ENCODE measurements around the gene TRAF1.

- TF ChIP-seq CTCF (IDR thresholded peaks at IDR 0.05; ENCODE audit: insufficient read depth, low read length, poor library complexity, severe bottlenecking) (no peak), EZH2phosphoT487 (conservative IDR thresholded peaks at IDR 0.05; ENCODE audit: low read length) (no peak)
Observed at GRCh38 chr9:120876842-120877240, 49.8 kb downstream of the TRAF1 start, which contains the start of gene PHF19.

All from SU-DHL-6 (cell line).